ENCODE measurements around the gene C4B.
"Not testable (repeated sequence)": the region's sequence is repeated elsewhere in the genome, so short reads cannot be mapped to it uniquely, and the experiment has no call there.

The C4B gene

DNA sequence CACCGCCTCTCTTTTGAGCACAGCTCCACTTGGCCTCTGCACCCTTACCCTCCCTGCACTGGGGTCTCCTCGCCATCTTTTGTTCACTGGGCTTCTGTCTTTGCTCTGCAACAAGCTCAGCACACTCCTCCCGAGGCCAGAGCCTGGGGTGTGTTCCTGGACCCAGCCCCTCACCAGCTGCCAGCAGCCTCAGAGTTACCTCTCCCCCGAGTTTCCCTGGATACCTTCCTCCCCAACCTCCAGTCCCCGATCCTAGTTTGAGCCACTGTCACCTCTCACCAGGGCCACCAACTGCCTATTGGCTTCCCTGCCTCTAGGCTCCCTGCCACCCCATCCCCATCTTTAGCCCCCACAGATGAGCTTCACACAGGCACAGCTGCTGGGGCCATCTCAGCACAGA lies 36.0 kb downstream of the C4B start:
- no peak for DNase-seq (ENCODE audit: low read depth, low spot score)
- CTCF ChIA-PET: interaction anchor here (1.2 kb wide), 1 partner anchor 13 kb away, joined by 5 read pairs; no protein-coding TSS in a partner anchor
- POLR2A ChIA-PET: no interaction called here
- H3K4me3 ChIP-seq (ENCODE audit: low read depth, low read length): no peak overlapping the region
- TF ChIP-seq, protein P1, sequence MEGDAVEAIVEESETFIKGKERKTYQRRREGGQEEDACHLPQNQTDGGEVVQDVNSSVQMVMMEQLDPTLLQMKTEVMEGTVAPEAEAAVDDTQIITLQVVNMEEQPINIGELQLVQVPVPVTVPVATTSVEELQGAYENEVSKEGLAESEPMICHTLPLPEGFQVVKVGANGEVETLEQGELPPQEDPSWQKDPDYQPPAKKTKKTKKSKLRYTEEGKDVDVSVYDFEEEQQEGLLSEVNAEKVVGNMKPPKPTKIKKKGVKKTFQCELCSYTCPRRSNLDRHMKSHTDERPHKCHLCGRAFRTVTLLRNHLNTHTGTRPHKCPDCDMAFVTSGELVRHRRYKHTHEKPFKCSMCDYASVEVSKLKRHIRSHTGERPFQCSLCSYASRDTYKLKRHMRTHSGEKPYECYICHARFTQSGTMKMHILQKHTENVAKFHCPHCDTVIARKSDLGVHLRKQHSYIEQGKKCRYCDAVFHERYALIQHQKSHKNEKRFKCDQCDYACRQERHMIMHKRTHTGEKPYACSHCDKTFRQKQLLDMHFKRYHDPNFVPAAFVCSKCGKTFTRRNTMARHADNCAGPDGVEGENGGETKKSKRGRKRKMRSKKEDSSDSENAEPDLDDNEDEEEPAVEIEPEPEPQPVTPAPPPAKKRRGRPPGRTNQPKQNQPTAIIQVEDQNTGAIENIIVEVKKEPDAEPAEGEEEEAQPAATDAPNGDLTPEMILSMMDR (IDR thresholded peaks at IDR 0.05; ENCODE audit: insufficient read depth, low read length, missing control alignments): no peak

DNA sequence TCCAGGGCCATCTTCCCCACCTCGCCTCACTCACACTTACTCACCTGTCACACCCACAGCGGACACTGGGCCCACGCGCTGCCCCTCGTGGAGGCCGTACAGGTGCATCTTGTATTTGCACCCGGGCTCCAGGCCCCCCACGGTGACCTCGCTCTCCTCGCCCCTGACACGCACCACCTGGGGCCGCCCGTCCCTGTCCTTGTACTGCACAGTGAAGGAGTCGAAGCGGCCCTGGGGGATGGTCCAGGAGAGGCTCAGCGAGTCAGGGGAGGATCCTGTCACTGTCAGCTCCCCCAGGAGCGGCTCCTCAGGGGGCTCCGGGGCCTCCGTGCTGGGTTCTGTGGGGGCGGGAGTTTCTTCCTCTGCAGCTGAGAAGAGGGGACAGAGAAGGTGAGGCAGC lies 38.0 kb downstream of the C4B start:
- H3K4me3 ChIP-seq (ENCODE audit: low read depth, low read length); CTCF ChIA-PET; POLR2A ChIA-PET; DNase-seq (ENCODE audit: low read depth, low spot score): not testable (repeated sequence)

DNA sequence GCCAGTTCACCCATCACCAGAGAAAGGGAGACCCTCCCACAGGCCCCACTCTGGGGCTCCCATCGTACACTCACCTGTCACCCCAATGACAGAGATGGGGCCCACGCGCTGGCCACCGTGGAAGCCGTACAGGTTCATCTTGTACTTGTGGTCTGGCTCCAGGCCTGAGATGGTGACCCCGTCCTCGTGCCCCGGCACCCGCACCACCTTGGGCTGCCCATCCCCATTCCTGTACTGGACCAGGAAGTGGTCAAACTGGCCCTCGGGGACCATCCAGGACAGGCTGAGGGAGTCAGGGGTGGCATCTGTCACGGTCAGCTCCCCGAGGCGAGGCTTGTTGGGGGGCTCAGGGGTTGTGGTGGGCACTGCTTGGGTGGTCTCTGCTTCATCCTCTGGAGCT lies 38.7 kb downstream of the C4B start:
- POLR2A ChIA-PET; H3K4me3 ChIP-seq (ENCODE audit: low read depth, low read length); DNase-seq (ENCODE audit: low read depth, low spot score); CTCF ChIA-PET: not testable (repeated sequence)

DNA sequence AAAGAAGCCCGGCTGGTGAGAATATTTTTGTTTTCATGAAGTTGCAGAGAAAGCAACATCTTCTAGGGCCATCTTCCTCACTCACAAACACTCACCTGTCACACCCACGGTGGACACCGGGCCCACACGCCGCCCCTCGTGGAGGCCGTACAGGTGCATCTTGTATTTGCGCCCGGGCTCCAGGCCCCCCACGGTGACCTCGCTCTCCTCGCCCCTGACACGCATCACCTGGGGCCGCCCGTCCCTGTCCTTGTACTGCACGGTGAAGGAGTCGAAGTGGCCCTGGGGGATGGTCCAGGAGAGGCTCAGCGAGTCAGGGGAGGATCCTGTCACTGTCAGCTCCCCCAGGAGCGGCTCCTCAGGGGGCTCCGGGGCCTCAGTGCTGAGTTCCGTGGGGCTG lies 41.2 kb downstream of the C4B start:
- CTCF ChIA-PET, POLR2A ChIA-PET: not testable (repeated sequence)

DNA sequence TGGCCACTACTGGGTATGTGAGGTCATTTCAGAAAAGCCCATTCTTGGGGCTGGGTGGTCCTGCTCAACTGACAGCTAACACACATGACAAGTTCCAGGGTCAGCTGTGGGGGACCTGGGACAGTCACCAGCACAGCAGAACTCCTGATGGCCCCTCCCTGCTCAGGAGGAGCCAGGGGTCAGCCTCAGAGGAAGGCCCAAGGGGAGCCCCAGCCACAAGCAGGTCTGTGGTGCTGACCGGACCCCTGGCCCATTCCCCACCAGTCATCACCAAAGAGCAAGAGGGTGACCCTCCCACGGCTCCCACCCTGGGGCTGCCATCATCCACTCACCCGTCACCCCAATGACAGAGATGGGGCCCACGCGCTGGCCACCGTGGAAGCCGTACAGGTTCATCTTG lies 41.7 kb downstream of the C4B start:
- TF ChIP-seq, protein P1 (IDR thresholded peaks at IDR 0.05; ENCODE audit: insufficient read depth, low read length, missing control alignments): no peak
- H3K4me3 ChIP-seq (ENCODE audit: low read depth, low read length): no peak overlapping the region
- CTCF ChIA-PET: no interaction called here
- POLR2A ChIA-PET: no interaction called here
- no peak for DNase-seq (ENCODE audit: low read depth, low spot score)

More for the DNA sequence above, 41.2 kb downstream of the C4B start:
- DNase-seq (ENCODE audit: low read depth, low spot score); H3K4me3 ChIP-seq (ENCODE audit: low read depth, low read length): not testable (repeated sequence)

DNA sequence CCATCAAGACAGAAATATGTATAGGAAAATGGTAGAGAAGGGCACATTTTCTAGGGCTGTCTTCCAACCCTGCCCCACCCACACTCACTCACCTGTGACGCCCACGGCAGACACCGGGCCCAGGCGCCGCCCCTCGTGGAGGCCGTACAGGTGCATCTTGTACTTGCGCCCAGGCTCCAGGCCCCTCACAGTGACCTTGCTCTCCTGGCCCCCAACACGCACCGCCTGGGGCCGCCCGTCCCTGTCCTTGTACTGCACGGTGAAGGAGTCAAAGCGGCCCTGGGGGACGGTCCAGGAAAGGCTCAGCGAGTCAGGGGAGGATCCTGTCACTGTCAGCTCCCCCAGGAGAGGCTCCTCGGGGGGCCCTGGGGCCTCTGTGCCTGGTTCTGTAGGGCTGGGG lies 43.4 kb downstream of the C4B start:
- H3K4me3 ChIP-seq (ENCODE audit: low read depth, low read length): no peak overlapping the region
- POLR2A ChIA-PET: no interaction called here
- CTCF ChIA-PET: interaction anchor here (1.3 kb wide), 1 partner anchor 10 kb away, joined by 8 read pairs; no protein-coding TSS in a partner anchor
- DNase-seq (ENCODE audit: low read depth, low spot score): no peak
- TF ChIP-seq, protein P1 (IDR thresholded peaks at IDR 0.05; ENCODE audit: insufficient read depth, low read length, missing control alignments): no peak

DNA sequence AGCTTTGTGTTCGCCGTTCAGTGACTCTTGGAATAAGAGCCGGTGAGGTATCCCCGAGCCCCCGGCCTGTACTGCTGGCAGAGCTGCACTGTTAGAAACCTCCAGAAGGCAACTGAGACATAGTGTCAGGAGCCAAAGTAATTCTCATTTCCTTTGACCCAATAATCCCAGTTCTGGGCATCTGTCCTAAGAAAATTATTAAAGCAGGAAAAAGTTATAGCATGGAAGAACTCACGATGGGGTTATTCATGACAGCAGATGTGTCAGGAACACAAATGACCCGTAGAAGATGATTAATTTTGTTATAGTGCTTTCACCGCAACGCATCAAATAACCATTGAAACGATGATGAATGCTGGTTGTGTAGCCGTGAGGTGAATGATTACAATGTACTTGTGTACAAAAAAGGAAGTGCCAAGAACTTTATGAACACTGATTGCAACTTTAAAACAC lies 43.9 kb downstream of the C4B start:
- no peak overlapping the region for H3K4me3 ChIP-seq (ENCODE audit: low read depth, low read length)
- TF ChIP-seq, protein P1 (IDR thresholded peaks at IDR 0.05; ENCODE audit: insufficient read depth, low read length, missing control alignments): no peak
- DNase-seq (ENCODE audit: low read depth, low spot score): no peak
- ChIA-PET POLR2A (no interaction called here), CTCF (interaction anchor here (1.3 kb wide), 1 partner anchor 11 kb away, joined by 4 read pairs; no protein-coding TSS in a partner anchor)

DNA sequence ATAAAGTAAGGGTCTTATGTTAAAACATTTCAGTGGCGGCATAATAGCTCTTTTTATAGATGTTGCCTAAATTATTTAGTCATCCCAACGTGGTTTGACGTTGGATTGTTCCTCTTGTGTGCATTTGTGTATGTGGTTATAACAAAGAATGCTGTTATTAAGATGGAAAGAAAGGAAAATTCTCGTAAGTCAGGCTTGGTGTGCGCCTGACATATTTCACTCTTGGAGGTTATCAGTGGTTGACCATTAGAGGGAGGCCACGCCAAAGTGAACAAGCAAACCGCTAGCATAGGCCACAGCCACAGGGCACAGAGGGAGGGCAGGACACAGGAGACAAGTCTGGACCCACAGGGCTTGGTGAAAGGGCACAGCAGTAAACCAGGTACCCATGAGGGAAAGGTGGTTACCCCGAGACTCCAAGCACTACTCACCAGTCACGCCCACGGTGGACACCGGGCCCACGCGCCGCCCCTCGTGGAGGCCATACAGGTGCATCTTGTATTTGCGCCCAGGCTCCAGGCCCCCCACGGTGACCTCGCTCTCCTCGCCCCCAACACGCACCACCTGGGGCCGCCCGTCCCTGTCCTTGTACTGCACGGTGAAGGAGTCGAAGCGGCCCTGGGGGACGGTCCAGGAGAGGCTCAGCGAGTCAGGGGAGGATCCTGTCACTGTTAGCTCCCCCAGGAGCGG lies 46.5 kb downstream of the C4B start:
- TF ChIP-seq, protein P1 (IDR thresholded peaks at IDR 0.05; ENCODE audit: insufficient read depth, low read length, missing control alignments): no peak
- ChIA-PET CTCF (interaction anchor here (0.7 kb wide), 1 partner anchor 130 kb away, joined by 3 read pairs; no protein-coding TSS in a partner anchor), POLR2A (no interaction called here)
- no peak for DNase-seq (ENCODE audit: low read depth, low spot score)
- no peak overlapping the region for H3K4me3 ChIP-seq (ENCODE audit: low read depth, low read length)
